ENCODE data around the gene NCOA6. TPM values are rescaled to one million over a fixed set of nuclear protein-coding genes. Genes with fewer than 3 reads are reported as not detected.

The NCOA6 gene
- total RNA-seq, 1 donor from 2014 or later = 59.5 TPM

- H3K27ac Mint-ChIP-seq = no peak overlapping the region
Observed at GRCh38 chr20:34848597-34848996, 23.1 kb upstream of the NCOA6 start.

GRCh38 chr20:34843421-34843820 is 18.0 kb upstream of the NCOA6 start:
- Mint-ChIP-seq H3K27me3 (no peaks in the 10 kb centered on the region), H3K9me3 (no peaks in the 10 kb centered on the region)
- no peak for TF ChIP-seq CTCF (conservative IDR thresholded peaks at IDR 0.05)

More at GRCh38 chr20:34848597-34848996, 23.1 kb upstream of the NCOA6 start:
- Mint-ChIP-seq H3K36me3 (peaks cover 28% of the 10 kb centered on the region), H3K9me3 (no peaks in the 10 kb centered on the region), H3K4me1 (ENCODE audit: unreplicated experiment) (no peaks in the 10 kb centered on the region), H3K27me3 (no peaks in the 10 kb centered on the region), H3K4me3 (no peak overlapping the region)
- DNase-seq (ENCODE audit: extremely low spot score, unreplicated experiment) = no peak
- TF ChIP-seq CTCF (conservative IDR thresholded peaks at IDR 0.05) = no peak

GRCh38 chr20:34842143-34842542 is 16.7 kb upstream of the NCOA6 start:
- no peak for TF ChIP-seq CTCF (conservative IDR thresholded peaks at IDR 0.05)
- peaks cover 11% of the 10 kb centered on the region for H3K36me3 Mint-ChIP-seq
- DNase-seq (ENCODE audit: extremely low spot score, unreplicated experiment) = no peak
- no peaks in the 10 kb centered on the region for H3K27me3 Mint-ChIP-seq
- H3K9me3 Mint-ChIP-seq = no peaks in the 10 kb centered on the region
- no peak overlapping the region for H3K27ac Mint-ChIP-seq
- H3K4me1 Mint-ChIP-seq (ENCODE audit: unreplicated experiment) = no peaks in the 10 kb centered on the region
- H3K4me3 Mint-ChIP-seq = no peak overlapping the region

More at GRCh38 chr20:34843421-34843820, 18.0 kb upstream of the NCOA6 start:
- Mint-ChIP-seq H3K27ac (no peak overlapping the region), H3K4me3 (no peak overlapping the region), H3K4me1 (ENCODE audit: unreplicated experiment) (no peaks in the 10 kb centered on the region), H3K36me3 (peaks cover 17% of the 10 kb centered on the region)
- no peak for DNase-seq (ENCODE audit: extremely low spot score, unreplicated experiment)

GRCh38 chr20:34834459-34834893 is 9.0 kb upstream of the NCOA6 start:
- H3K4me1 Mint-ChIP-seq (ENCODE audit: unreplicated experiment) = peaks cover 4% of the 10 kb centered on the region
- no peak overlapping the region for H3K27ac Mint-ChIP-seq
- H3K27me3 Mint-ChIP-seq = peaks cover 11% of the 10 kb centered on the region
- TF ChIP-seq CTCF (conservative IDR thresholded peaks at IDR 0.05) = peak; percentile 77
- no peak overlapping the region for H3K4me3 Mint-ChIP-seq
- no peaks in the 10 kb centered on the region for H3K36me3 Mint-ChIP-seq
- DNase-seq (ENCODE audit: extremely low spot score, unreplicated experiment) = no peak
- H3K9me3 Mint-ChIP-seq = no peaks in the 10 kb centered on the region

DNA sequence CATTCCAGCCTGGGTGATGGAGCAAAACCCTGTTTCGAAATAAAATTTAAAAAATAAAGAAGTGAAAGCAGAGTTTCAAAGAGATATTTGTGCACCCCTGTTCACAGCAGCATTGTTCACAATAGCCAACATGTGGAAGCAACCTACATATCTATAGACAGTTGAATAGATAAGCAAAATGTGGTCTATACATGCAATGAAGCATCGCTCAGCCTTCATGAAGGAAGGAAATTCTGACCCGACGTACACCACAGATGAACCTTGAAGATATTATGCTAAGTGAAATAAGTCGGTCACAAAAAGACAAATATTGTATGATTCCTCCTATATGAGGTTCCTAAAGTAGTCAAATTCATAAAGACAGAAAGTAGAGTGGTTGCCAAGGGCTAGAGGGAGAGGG is 6.5 kb upstream of the NCOA6 start:
- H3K27me3 Mint-ChIP-seq = peaks cover 11% of the 10 kb centered on the region
- H3K4me1 Mint-ChIP-seq (ENCODE audit: unreplicated experiment) = peaks cover 4% of the 10 kb centered on the region
- H3K4me3 Mint-ChIP-seq = no peak overlapping the region
- H3K36me3 Mint-ChIP-seq = peaks cover 3% of the 10 kb centered on the region
- H3K27ac Mint-ChIP-seq = no peak overlapping the region
- TF ChIP-seq CTCF (conservative IDR thresholded peaks at IDR 0.05) = no peak
- H3K9me3 Mint-ChIP-seq = no peaks in the 10 kb centered on the region
- DNase-seq (ENCODE audit: extremely low spot score, unreplicated experiment) = no peak

GRCh38 chr20:34829191-34829590 is 3.7 kb upstream of the NCOA6 start:
- Mint-ChIP-seq H3K4me1 (ENCODE audit: unreplicated experiment) (peaks cover 8% of the 10 kb centered on the region), H3K27ac (no peak overlapping the region), H3K4me3 (peak overlapping the region; percentile 55), H3K27me3 (peaks cover 7% of the 10 kb centered on the region), H3K9me3 (no peaks in the 10 kb centered on the region), H3K36me3 (peaks cover 9% of the 10 kb centered on the region)
- peak; percentile 37 for TF ChIP-seq CTCF (conservative IDR thresholded peaks at IDR 0.05)
- DNase-seq (ENCODE audit: extremely low spot score, unreplicated experiment) = no peak

Data from type B pancreatic cell (in vitro differentiated cells).